Smooth muscle cell of the brain vasculature (primary cell): ENCODE results near the gene ETS2.

Experiments used
- DNase-seq: peaks from one replicate; pipeline ENCODE4 v3.0.0-alpha.2; 2012; ENCODE audit warnings: low read depth, low spot score

Gene ETS2

GRCh38 chr21:38800924-38801744 is 4.6 kb upstream of the ETS2 start:
- DNase-seq: no peak

DNA sequence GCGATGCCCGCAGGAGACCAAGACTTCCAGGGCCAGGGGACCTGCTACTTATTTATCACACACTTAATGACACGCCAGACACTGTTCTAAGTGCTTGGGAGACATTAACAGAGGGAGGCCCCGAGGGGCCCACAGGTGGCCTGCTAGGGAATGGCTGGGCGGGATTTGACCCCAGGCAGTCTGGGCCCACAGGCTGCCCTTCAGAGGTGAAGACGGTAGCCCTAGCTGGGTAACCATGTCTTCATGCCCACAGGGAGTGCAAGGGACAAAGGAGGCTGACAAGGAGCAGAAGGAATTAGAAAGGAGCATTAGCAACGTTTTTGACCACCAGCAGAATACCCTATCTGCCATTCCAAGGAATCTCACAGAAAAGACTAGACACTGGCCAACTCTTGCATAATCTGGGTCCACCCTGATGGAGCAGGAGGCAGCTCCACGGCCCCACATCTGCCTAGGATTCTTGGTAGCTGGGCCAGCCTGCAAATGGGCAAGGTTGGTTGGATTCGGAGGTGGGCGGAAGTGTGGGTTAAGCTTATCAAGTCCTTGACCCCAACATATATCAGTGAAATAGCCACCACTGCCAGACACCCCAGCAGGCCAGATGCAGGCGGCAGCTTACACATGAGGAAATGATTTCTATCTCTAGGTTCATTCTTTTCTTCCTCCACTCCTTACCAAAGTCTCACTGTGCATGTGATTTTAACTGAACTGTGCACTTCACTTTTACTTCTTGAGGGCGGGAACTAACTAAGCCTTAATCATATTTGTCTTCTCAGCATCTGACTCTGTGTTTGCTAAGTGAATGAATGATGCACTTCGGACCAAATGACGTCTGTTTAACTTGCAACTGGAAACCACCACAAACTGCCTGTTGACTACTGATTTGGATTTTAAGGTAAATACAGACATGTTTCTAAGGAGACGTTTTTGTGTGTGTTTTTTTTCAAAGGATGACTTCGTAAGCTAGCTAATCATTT is 3.4 kb upstream of the ETS2 start:
- no peak for DNase-seq

GRCh38 chr21:38803075-38803660 is 2.6 kb upstream of the ETS2 start:
- no peak for DNase-seq

DNA sequence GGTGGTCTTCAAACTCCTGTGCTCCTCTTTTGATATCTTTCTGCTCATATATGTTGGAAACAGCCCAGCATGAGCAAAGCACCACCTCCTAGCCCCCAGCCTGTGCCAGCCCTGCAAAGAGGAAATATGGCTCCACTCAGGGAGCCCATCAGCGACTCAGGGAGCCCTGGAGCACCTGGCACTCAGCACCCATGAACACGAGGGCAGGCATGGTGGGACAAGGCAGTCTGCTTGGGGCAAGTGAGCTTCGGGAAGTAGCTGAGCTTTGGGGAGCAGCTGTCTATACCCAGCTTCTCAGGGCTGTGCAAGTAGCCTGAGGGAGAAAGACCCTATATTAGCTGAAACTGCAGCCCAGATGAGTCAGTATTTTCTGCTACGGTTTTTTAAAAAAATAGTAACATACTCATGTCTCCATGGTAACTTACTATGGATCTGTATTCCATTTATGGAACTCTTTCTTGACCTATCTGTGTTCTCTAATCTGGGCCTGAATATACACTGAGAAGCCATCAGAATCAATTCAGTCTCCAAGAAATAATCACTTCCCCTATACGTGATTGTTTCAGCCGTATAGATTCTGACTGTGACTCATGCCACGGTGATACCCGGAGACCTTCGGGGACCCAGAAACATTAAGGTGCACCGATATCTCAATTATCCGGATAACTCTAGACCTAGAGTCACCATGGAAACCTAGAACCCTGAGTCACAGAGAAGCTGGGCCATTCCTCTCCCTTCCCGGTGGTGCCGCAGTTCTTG is 1.5 kb upstream of the ETS2 start:
- DNase-seq: no peak

DNA sequence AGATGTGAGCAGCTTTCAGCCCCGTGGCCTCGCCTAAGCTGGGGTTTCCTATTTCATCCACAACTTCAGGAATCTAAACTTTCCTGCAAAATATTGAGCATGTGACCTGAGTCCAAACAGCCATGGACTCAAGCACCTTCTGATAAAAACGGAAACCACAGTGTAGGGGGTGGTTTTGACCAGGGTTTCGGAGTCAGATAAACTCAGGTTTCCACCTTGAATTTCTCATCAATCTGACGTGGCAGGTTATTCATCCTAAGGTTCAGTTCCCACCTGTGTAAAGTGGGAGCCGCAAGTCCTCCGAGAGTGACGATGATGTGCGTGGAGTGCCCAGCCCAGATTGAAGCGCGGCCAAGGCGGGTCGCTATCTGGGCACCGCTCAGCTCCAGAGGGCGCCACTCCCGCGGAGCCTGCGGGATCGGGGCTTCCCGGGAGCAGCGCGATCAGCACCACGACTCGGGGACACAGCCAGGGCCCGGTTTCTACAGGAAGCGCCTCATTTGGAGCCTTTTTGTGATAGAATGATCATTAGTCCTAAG is 871 bp upstream of the ETS2 start:
- DNase-seq: no peak

DNA sequence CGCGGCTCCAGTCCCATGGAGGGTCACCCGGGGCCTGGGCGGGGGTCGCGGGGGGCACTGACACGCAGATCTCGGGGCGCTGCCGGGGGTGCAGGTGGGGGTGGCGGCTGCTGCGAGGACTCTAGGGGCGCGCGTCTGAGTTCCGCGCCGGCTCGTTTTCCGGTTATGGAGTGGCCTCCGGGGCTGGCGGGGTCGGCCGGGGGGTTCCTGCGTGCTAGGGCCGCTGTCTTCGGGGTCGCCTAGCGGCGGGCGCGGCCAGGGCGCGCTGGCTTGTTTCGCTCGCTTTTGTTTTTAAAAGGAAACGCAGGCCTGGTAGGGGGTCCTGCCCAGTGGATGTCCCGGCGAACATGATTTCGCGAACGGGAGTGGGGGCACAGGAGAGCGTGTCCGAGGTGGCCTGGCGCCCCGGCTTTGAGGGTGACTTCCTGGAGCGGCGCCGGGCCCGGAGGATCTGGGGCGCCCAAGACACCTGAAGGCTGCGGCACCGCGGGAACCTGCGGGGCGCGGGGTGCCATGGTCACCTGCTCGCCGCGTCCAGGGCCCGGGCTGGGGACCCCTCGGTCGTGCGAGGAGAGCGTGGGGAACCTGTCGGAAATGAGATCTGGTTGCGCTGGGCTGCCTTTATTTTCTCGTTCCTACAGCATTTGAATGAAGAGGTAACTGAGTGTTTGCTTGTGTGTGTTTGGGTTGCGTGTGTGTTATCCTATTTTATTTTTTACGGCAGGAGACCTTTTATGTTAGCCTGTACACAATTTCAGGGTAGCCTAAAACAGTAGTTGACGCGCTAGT is 618 bp downstream of the ETS2 start:
- DNase-seq: no peak

DNA sequence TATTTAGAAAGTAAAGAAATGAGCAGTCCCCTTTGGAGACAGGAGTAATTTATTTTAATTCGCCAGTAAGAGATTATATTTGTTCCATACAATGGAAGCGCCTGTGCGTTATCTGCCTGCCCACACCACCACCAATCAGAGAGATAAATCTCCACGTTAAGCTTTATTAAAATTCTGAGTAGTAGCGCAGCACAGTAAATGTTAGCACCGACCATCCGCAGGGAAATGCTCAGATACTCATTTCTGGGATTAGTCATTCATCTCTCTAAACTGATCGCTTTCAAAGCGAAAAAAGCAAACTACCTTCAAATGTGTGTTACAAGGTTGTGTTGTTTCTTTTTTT is 1.2 kb downstream of the ETS2 start:
- no peak for DNase-seq

- DNase-seq: no peak
Observed at GRCh38 chr21:38807441-38807871, 1.7 kb downstream of the ETS2 start.

- DNase-seq: no peak
Observed at GRCh38 chr21:38807986-38808385, 2.3 kb downstream of the ETS2 start.

- no peak for DNase-seq
Observed at GRCh38 chr21:38809198-38809878, 3.6 kb downstream of the ETS2 start.

GRCh38 chr21:38810034-38810825 is 4.5 kb downstream of the ETS2 start:
- no peak for DNase-seq

DNA sequence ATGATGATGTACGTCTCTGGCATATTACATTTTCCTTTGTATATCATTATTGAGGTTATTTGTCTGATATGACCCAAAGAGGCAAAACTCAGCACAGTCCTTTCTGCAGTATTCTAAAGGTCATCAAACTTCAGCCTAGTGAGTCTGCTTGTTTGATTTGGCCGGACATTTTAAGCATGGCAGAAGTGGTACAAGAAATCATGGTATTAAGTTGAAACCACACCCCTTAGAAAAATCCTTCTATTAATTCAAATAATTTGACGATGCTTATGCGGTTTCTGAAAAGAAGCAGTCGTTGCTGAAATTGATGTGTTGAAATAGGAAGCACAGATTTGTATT is 5.1 kb downstream of the ETS2 start:
- no peak for DNase-seq

DNA sequence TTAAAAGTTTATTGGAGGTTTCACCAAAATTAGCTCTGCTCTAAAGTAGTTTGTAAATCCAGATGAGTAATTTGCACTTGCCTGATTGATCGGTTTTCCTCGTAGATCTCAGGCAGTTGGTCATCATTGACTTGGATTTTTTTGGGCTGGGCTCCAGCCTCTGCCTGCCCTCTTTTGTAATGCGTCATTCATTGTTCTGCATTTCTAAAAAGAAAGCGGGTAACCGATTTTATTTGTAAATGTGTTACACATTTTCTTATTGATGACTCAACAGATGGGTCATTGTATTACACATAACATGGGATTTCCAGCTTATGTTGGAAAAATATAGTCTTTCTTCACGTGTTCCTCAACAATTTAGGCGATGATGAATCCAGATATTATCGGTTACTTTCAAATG is 5.5 kb downstream of the ETS2 start:
- DNase-seq: no peak

- no peak for DNase-seq
Observed at GRCh38 chr21:38813143-38813542, 7.4 kb downstream of the ETS2 start.

DNA sequence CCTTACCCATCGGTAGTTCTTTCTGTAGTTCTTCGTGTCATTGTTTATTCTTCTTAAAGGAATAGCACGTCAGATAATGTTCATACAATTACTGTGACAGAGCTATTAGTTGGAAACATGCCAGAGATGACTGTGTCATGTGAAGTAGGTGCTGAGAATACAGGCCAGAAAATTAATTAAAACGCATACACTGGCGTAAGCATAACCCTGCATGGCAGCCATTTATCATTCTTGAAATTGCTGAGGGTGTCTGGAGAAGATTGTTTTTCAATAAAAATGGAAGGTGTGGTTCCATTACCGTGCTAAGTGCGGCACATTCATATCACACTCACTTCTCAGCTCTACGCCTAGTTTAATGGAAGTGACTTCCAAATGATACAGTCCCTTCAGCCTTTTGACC is 7.8 kb downstream of the ETS2 start:
- DNase-seq: no peak

DNA sequence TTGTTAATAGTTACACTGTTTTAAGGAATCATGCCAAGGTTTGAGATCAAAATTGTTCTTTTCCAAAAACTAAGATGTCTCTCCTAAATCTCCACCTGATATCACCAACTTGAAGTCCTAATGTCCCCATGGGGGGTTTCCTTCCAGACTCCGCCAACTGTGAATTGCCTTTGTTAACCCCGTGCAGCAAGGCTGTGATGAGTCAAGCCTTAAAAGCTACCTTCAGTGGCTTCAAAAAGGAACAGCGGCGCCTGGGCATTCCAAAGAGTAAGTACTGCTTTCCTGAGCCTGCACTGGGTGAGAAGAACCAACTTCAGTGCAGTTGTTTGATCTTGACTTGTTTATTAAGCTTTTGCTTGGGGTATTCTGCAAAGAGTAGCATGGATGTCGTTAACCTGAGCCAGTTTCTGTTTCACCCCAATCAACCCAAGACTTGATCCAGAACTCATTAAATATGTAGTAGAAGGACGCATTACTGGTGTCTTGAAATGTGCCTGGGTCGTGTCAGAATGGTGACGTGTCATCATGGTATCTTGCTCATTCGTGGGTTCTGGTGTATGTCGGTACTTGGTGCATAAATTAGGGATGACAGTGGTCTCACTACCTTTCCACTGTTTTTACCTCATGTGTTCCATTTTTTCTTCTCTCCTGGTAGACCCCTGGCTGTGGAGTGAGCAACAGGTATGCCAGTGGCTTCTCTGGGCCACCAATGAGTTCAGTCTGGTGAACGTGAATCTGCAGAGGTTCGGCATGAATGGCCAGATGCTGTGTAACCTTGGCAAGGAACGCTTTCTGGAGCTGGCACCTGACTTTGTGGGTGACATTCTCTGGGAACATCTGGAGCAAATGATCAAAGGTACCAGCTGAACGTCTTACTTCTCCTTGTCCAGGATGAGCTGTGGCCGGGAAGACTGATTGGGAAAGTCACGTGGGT is 8.7 kb downstream of the ETS2 start:
- DNase-seq: no peak

GRCh38 chr21:38815060-38815405 is 9.3 kb downstream of the ETS2 start:
- no peak for DNase-seq

DNA sequence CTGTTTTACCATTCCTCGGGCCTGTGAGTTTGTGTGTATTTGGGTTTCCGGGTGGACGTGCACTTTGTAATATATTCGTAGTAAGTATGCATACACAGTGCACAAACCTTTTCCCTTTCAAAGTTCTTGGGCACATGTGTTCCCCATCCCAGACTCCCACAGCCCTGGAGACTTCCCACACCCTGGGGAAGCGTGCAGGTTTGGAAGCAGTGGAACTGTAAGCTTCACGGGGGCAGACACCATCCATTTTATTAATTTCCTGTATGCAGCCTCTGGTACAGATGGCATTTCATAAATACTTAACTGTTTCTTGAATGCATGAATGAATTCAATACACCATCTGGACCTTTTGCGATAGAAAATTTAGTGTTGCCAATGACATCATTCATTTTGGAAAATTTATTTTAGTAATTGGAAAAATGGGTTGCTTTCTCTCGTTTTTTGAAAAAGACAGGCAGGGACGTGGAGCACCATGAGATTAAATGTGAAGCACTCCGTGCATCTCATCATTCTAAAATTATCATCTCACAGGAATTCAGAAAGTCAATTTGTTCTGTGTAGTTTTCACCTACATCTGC is 10.8 kb downstream of the ETS2 start:
- no peak for DNase-seq
